H1 (cell line): ENCODE results near the gene OSTN. TPM values are rescaled to one million over a fixed set of nuclear protein-coding genes. Genes with fewer than 3 reads are reported as not detected.

Experiments used
- CTCF ChIA-PET: fragments of 300-600 bp; sonication (Branson Sonifier 250); formaldehyde crosslinking; loops from one replicate; lab custom pipeline; 2021; ENCODE audit not compliant: partially characterized antibody; lab: Charles Lee
- POLR2A ChIA-PET: fragments of 300-600 bp; sonication (Branson Sonifier 250); formaldehyde crosslinking; loops from one replicate; lab custom pipeline; 2021; ENCODE audit warnings: inconsistent platforms; ENCODE audit not compliant: partially characterized antibody; lab: Charles Lee
- DNase-seq, 2 experiments: peaks; one replicate each; pipeline versions ENCODE4 v3.0.0 to v3.0.0-alpha.2; 2010 to 2022; ENCODE audit warnings: low spot score in 2 of 2, low read depth in 1 of 2, mixed read lengths in 1 of 2
- FAIRE-seq: peaks from 2 replicates; lab custom pipeline; 2011; peaks lifted over from hg19 to GRCh38; lab: Jason Lieb, UNC
- H2AFZ ChIP-seq: 2 replicates; pipeline ENCODE4 v1.8.1; 2012; ENCODE audit warnings: low read length, inconsistent platforms
- H2AK5ac ChIP-seq: 2 replicates; pipeline ENCODE4 v1.6.1; 2013; ENCODE audit warnings: low read depth, low read length
- H2BK120ac ChIP-seq: replicated peaks from 2 replicates; pipeline ENCODE3; 2013; ENCODE audit warnings: low read depth, low read length, inconsistent platforms
- H2BK12ac ChIP-seq: 2 replicates; pipeline ENCODE4 v1.6.1; 2013; ENCODE audit warnings: low read depth, low read length
- H2BK15ac ChIP-seq: 2 replicates; pipeline ENCODE4 v1.6.1; 2013; ENCODE audit warnings: low read length
- H2BK20ac ChIP-seq: 2 replicates; pipeline ENCODE4 v1.6.1; 2013; ENCODE audit warnings: low read length
- H2BK5ac ChIP-seq: 2 replicates; pipeline ENCODE4 v1.6.1; 2013; ENCODE audit warnings: low read depth, low read length
- H3K14ac ChIP-seq: 2 replicates; pipeline ENCODE4 v1.6.1; 2013; ENCODE audit warnings: inconsistent platforms; ENCODE audit not compliant: insufficient read length
- H3K18ac ChIP-seq: 2 replicates; pipeline ENCODE4 v1.6.1; 2013; ENCODE audit warnings: low read length; ENCODE audit errors: extremely low read depth
- H3K23ac ChIP-seq: 2 replicates; pipeline ENCODE4 v1.6.1; 2013; ENCODE audit warnings: inconsistent platforms; ENCODE audit not compliant: insufficient read length
- H3K23me2 ChIP-seq: 2 replicates; pipeline ENCODE4 v1.6.1; 2013; ENCODE audit warnings: low read depth, low read length
- H3K27ac ChIP-seq: 2 replicates; pipeline ENCODE4 v1.6.1; 2011; ENCODE audit warnings: low read depth, low read length, inconsistent platforms
- H3K27me3 ChIP-seq, 4 experiments: replicated peaks in 1 of 4; 1 replicate in 1 of 4; 2 replicates in 3 of 4; pipeline versions ENCODE4 v1.6.1 to v1.8.1; 2011 to 2013; ENCODE audit warnings: low read length in 3 of 4, mild to moderate bottlenecking in 3 of 4, inconsistent platforms in 2 of 4, mixed read lengths in 2 of 4, moderate library complexity in 1 of 4; ENCODE audit not compliant: control insufficient read depth in 3 of 4, insufficient read depth in 3 of 4; ENCODE audit errors: extremely low read depth in 1 of 4
- H3K36me3 ChIP-seq, 4 experiments: 2 replicates each; pipeline versions ENCODE4 v1.6.1 to v1.8.1; 2011 to 2013; ENCODE audit warnings: mild to moderate bottlenecking in 4 of 4, low read length in 3 of 4, moderate library complexity in 2 of 4, control low read depth in 1 of 4, inconsistent platforms in 1 of 4; ENCODE audit not compliant: insufficient read depth in 4 of 4, control insufficient read depth in 2 of 4
- H3K4ac ChIP-seq: replicated peaks from 2 replicates; pipeline ENCODE3; 2013; ENCODE audit warnings: low read length, low read depth, mixed read lengths, inconsistent platforms; ENCODE audit not compliant: insufficient read length
- H3K4me1 ChIP-seq, 4 experiments: replicated peaks in 1 of 4; 1 replicate in 1 of 4; 2 replicates in 3 of 4; pipeline versions ENCODE4 v1.6.1 to v1.8.1; 2011 to 2013; ENCODE audit warnings: low read length in 3 of 4, inconsistent platforms in 2 of 4, mixed read lengths in 1 of 4; ENCODE audit not compliant: insufficient read depth in 4 of 4, control insufficient read depth in 3 of 4
- H3K4me2 ChIP-seq, 2 experiments: 2 replicates each; pipeline versions ENCODE4 v1.6.1 to v1.8.1; 2011 to 2013; ENCODE audit warnings: low read depth in 2 of 2, low read length in 2 of 2, control low read depth in 1 of 2, inconsistent platforms in 1 of 2, mild to moderate bottlenecking in 1 of 2; ENCODE audit not compliant: insufficient read depth in 1 of 2
- H3K4me3 ChIP-seq, 4 experiments: fragments of 200-600, 300-600 bp in 1 of 4; sonication (generic), shearing (Covaris generic), sonication (Bioruptor Twin) in 1 of 4; 2 replicates each; pipeline versions ENCODE4 v1.5.1 to v1.8.1; 2011 to 2016; ENCODE audit warnings: low read length in 4 of 4, low read depth in 3 of 4, control low read depth in 2 of 4, inconsistent platforms in 2 of 4, mild to moderate bottlenecking in 2 of 4, mixed read lengths in 1 of 4, moderate library complexity in 1 of 4; ENCODE audit not compliant: insufficient read depth in 2 of 4; ENCODE audit errors: extremely low read depth in 1 of 4
- H3K56ac ChIP-seq: replicated peaks from 2 replicates; pipeline ENCODE3; 2013; ENCODE audit warnings: low read depth, mild to moderate bottlenecking, mixed read lengths, low read length, inconsistent platforms; ENCODE audit not compliant: insufficient read length
- H3K79me1 ChIP-seq: 2 replicates; pipeline ENCODE4 v1.6.1; 2013; ENCODE audit warnings: low read depth, low read length, control low read depth
- H3K79me2 ChIP-seq, 2 experiments: 2 replicates each; pipeline versions ENCODE4 v1.6.1 to v1.8.1; 2012 to 2013; ENCODE audit warnings: low read length in 2 of 2, mild to moderate bottlenecking in 2 of 2, inconsistent platforms in 1 of 2; ENCODE audit not compliant: insufficient read depth in 2 of 2, control insufficient read depth in 1 of 2
- H3K9ac ChIP-seq, 4 experiments: replicated peaks in 1 of 4; 1 replicate in 1 of 4; 2 replicates in 3 of 4; pipeline versions ENCODE4 v1.6.1 to v1.8.1; 2011 to 2013; ENCODE audit warnings: low read depth in 3 of 4, low read length in 3 of 4, control low read depth in 2 of 4, mild to moderate bottlenecking in 2 of 4, moderate library complexity in 2 of 4, inconsistent platforms in 1 of 4; ENCODE audit errors: extremely low read depth in 1 of 4
- H3K9me3 ChIP-seq, 2 experiments: 2 replicates each; pipeline versions ENCODE4 v1.6.1 to v1.8.1; 2012 to 2013; ENCODE audit warnings: mild to moderate bottlenecking in 2 of 2, moderate library complexity in 2 of 2, control low read depth in 1 of 2, inconsistent platforms in 1 of 2, low read depth in 1 of 2, low read length in 1 of 2, mixed read lengths in 1 of 2; ENCODE audit not compliant: insufficient read depth in 2 of 2
- H4K20me1 ChIP-seq, 2 experiments: replicated peaks in 1 of 2; 2 replicates each; pipeline versions ENCODE3 to v1.8.1; 2011 to 2013; ENCODE audit warnings: inconsistent platforms in 2 of 2, low read length in 2 of 2, mild to moderate bottlenecking in 1 of 2; ENCODE audit not compliant: insufficient read depth in 2 of 2, control insufficient read depth in 1 of 2
- H4K5ac ChIP-seq: 2 replicates; pipeline ENCODE4 v1.6.1; 2013; ENCODE audit warnings: low read length, low read depth, mixed read lengths, inconsistent platforms; ENCODE audit not compliant: insufficient read length
- H4K8ac ChIP-seq: 2 replicates; pipeline ENCODE4 v1.8.0; 2013; ENCODE audit warnings: mild to moderate bottlenecking, moderate library complexity, low read length, inconsistent platforms; ENCODE audit not compliant: insufficient read depth; ENCODE audit errors: extremely low read depth
- H4K91ac ChIP-seq: replicated peaks from 2 replicates; pipeline ENCODE3; 2013; ENCODE audit warnings: low read length, mixed read lengths, inconsistent platforms; ENCODE audit not compliant: insufficient read length
- CHD1 ChIP-seq: IDR thresholded peaks from 2 replicates; pipeline ENCODE4 v1.6.1; 2012; ENCODE audit warnings: low read depth, low read length, improper control_type of control experiment
- CTBP2 ChIP-seq: IDR thresholded peaks from 2 replicates; pipeline ENCODE4 v1.7.0; 2011; ENCODE audit warnings: borderline replicate concordance, mild to moderate bottlenecking, moderate library complexity, mixed read lengths, low read length; ENCODE audit not compliant: insufficient read depth, insufficient read length
- EP300 ChIP-seq, 2 experiments: IDR thresholded peaks; 1 replicate in 1 of 2; 2 replicates in 1 of 2; pipeline ENCODE4 v1.6.1; 2011 to 2012; ENCODE audit warnings: low read depth in 2 of 2, low read length in 2 of 2, mild to moderate bottlenecking in 2 of 2, borderline replicate concordance in 1 of 2, inconsistent platforms in 1 of 2, moderate library complexity in 1 of 2
- GTF2F1 ChIP-seq: IDR thresholded peaks from 2 replicates; pipeline ENCODE4 v1.6.1; 2012; ENCODE audit warnings: low read depth, low read length, improper control_type of control experiment, borderline replicate concordance
- JUN ChIP-seq: IDR thresholded peaks from 2 replicates; pipeline ENCODE4 v1.6.1; 2011; ENCODE audit warnings: low read depth, mild to moderate bottlenecking, improper control_type of control experiment, low read length
- KDM4A ChIP-seq: IDR thresholded peaks from one replicate; pipeline ENCODE4 v1.7.1; 2012; ENCODE audit warnings: low read depth, mild to moderate bottlenecking, moderate library complexity, low read length, inconsistent platforms; ENCODE audit not compliant: severe bottlenecking
- POU5F1 ChIP-seq: IDR thresholded peaks from 2 replicates; pipeline ENCODE4 v1.6.1; 2011; ENCODE audit warnings: low read depth, mild to moderate bottlenecking, low read length, moderate library complexity
- RNF2 ChIP-seq: fragments of 200-900, 300-1000 bp; sonication (generic); IDR thresholded peaks from 2 replicates; pipeline ENCODE4 v1.7.1; 2016; ENCODE audit warnings: borderline replicate concordance, low read depth, mild to moderate bottlenecking, antibody characterized with exemption, low read length; ENCODE audit not compliant: poor library complexity, severe bottlenecking; ENCODE audit errors: missing control alignments
- TAF7 ChIP-seq: optimal IDR thresholded peaks from 2 replicates; pipeline ENCODE3; 2011; ENCODE audit warnings: low read depth, mild to moderate bottlenecking, inconsistent platforms, low read length, moderate library complexity, borderline replicate concordance
- TBP ChIP-seq: IDR thresholded peaks from 2 replicates; pipeline ENCODE4 v1.6.1; 2011; ENCODE audit warnings: low read depth, low read length, improper control_type of control experiment
- polyA plus RNA-seq, 7 experiments: library from polyadenylated mRNA; depleted of rRNA in 3 of 7; stranded (reverse) in 5 of 7; unstranded in 2 of 7; fragments of >200 nt in 5 of 7; fragments of 200-250 nt in 2 of 7; gene quantifications; 1 replicate in 5 of 7; 2 replicates in 1 of 7; 4 replicates in 1 of 7; pipeline versions ENCODE4 v1.2.1 to v1.2.3, GENCODE V29; 2011 to 2013; ENCODE audit warnings: missing spikeins in 2 of 7, mixed read lengths in 2 of 7
- total RNA-seq: library from RNA; stranded (reverse); fragmentation: NEBNext Ultra II Directional; extraction: Animal tissue kit (Norgen Biotek cat#: 25700); gene quantifications from 2 replicates; pipeline ENCODE4 v1.2.1, GENCODE V29; 2021
- TF ChIP-seq, protein P1 (sequence below): IDR thresholded peaks from 2 replicates; pipeline ENCODE4 v1.6.1; 2011; ENCODE audit warnings: low read length, improper control_type of control experiment
- TF ChIP-seq, protein P2 (sequence below): IDR thresholded peaks from 2 replicates; pipeline ENCODE4 v1.6.1; 2012; ENCODE audit warnings: low read length, inconsistent platforms

Gene OSTN
- total and polyA plus RNA-seq, 2 of the 8 experiments (the other 6 are each of a cell fraction or from before 2014, with no cell fraction given): not detected

DNA sequence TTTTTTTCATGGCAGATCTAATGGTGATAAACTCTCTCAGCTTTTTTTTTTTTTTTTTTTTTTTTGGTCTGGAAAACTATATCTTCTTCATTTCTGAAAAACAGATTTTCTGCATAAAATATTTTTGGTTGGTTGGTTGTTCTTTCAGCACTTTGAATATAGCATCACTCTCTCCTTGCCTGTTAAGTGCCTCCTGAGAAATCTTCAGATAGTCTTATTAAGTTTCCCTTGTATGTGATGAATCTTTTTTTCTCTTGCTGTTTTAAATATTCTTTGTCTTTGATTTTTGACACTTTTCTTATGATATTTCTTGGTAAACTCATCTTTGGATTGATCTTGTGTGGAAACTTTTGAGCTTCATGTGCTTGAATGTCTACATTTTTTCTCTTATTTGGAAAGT lies 44.2 kb upstream of the OSTN start:
- Histone ChIP-seq H4K5ac (no peak overlapping the region), H3K4ac (no peak overlapping the region), H3K4me2 (no peak overlapping the region), H3K9me3 (peaks cover 0 to 8% of the 10 kb centered on the region in 2 experiments; a peak in 1 of 4 replicates), H3K79me1 (no peaks in the 10 kb centered on the region), H2BK5ac (no peak overlapping the region), H3K23ac (no peak overlapping the region), H4K20me1 (no peaks in the 10 kb centered on the region), H4K8ac (no peak overlapping the region), H4K91ac (no peak overlapping the region), H3K79me2 (no peaks in the 10 kb centered on the region), H3K4me3 (no peak overlapping the region), H3K18ac (no peak overlapping the region), H2BK120ac (no peak overlapping the region), H2AFZ (no peak overlapping the region), H3K27me3 (no peaks in the 10 kb centered on the region), H3K23me2 (no peaks in the 10 kb centered on the region), H3K56ac (no peak overlapping the region), H3K27ac (no peak overlapping the region), H2BK20ac (no peak overlapping the region), H3K14ac (no peak overlapping the region), H2AK5ac (no peak overlapping the region), H2BK15ac (no peak overlapping the region), H3K36me3 (no peaks in the 10 kb centered on the region), H3K9ac (no peak overlapping the region), H3K4me1 (no peaks in the 10 kb centered on the region), H2BK12ac (no peak overlapping the region)
- CTCF ChIA-PET: no interaction called here
- no peak for DNase-seq
- POLR2A ChIA-PET: no interaction called here
- FAIRE-seq: no peak
- TF ChIP-seq KDM4A (no peak), POU5F1 (no peak), CTBP2 (no peak), TBP (no peak), RNF2 (no peak), JUN (no peak), EP300 (IDR thresholded peaks at IDR 0.05; ENCODE audit: borderline replicate concordance in 1 of 2, low read depth in 2 of 2, low read length in 2 of 2) (no peak), GTF2F1 (no peak), TAF7 (no peak), CHD1 (no peak)
- TF ChIP-seq, protein P1, sequence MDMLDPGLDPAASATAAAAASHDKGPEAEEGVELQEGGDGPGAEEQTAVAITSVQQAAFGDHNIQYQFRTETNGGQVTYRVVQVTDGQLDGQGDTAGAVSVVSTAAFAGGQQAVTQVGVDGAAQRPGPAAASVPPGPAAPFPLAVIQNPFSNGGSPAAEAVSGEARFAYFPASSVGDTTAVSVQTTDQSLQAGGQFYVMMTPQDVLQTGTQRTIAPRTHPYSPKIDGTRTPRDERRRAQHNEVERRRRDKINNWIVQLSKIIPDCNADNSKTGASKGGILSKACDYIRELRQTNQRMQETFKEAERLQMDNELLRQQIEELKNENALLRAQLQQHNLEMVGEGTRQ: no peak
- TF ChIP-seq, protein P2, sequence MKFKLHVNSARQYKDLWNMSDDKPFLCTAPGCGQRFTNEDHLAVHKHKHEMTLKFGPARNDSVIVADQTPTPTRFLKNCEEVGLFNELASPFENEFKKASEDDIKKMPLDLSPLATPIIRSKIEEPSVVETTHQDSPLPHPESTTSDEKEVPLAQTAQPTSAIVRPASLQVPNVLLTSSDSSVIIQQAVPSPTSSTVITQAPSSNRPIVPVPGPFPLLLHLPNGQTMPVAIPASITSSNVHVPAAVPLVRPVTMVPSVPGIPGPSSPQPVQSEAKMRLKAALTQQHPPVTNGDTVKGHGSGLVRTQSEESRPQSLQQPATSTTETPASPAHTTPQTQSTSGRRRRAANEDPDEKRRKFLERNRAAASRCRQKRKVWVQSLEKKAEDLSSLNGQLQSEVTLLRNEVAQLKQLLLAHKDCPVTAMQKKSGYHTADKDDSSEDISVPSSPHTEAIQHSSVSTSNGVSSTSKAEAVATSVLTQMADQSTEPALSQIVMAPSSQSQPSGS: no peak
